A549 (cell line): Measurements from ENCODE around the gene RGP1. TPM values are rescaled to one million over a fixed set of nuclear protein-coding genes. Genes with fewer than 3 reads are reported as not detected.

ENCODE experiments used
- ATAC-seq, 2 experiments: fragments of 200-7000 bp in 1 of 2; fragments of >200 bp in 1 of 2; cut with Nextera tagmentation in 1 of 2; cut with Tn5 transposase in 1 of 2; 3 replicates each; pipeline versions ENCODE4 v1.8.0 to v1.9.1; 2018 to 2020; ENCODE audit warnings: mild to moderate bottlenecking in 1 of 2, moderate library complexity in 1 of 2
- CTCF ChIA-PET: fragments of 300-600 bp; sonication (Branson Sonifier 250); formaldehyde crosslinking; extraction: SDS; loops from one replicate; lab custom pipeline; 2021; ENCODE audit warnings: antibody characterized with exemption, inconsistent platforms; lab: Yijun Ruan, JAX
- POLR2A ChIA-PET: fragments of 350-600 bp; formaldehyde crosslinking; extraction: SDS; loops from one replicate; lab custom pipeline; 2021; ENCODE audit warnings: antibody characterized with exemption, inconsistent platforms; lab: Yijun Ruan, JAX
- DNase-seq, 2 experiments: peaks; one replicate each; pipeline versions ENCODE4 v3.0.0 to v3.0.0-alpha.2; 2011 to 2016; ENCODE audit warnings: low read depth in 1 of 2, low spot score in 1 of 2
- FAIRE-seq: peaks from 2 replicates; lab custom pipeline; 2011; peaks lifted over from hg19 to GRCh38; lab: Jason Lieb, UNC
- H3K27ac ChIP-seq, 2 experiments: fragments of >200 bp; sonication (Bioruptor Twin); formaldehyde crosslinking; 3 replicates each; pipeline ENCODE4 v1.5.1; 2016 to 2017
- H3K4me1 ChIP-seq: fragments of >200 bp; sonication (Bioruptor Twin); formaldehyde crosslinking; 3 replicates; pipeline ENCODE4 v1.6.1; 2016
- H3K4me2 ChIP-seq: fragments of >200 bp; sonication (Bioruptor Twin); formaldehyde crosslinking; 3 replicates; pipeline ENCODE4 v1.6.1; 2016
- H3K4me3 ChIP-seq: fragments of >200 bp; sonication (Bioruptor Twin); formaldehyde crosslinking; 3 replicates; pipeline ENCODE4 v1.5.1; 2016
- H3K9me3 ChIP-seq: fragments of >200 bp; sonication (Bioruptor Twin); formaldehyde crosslinking; 3 replicates; pipeline ENCODE4 v1.6.1; 2016
- ATOH8 ChIP-seq: fragments of 250-450 bp; sonication (Bioruptor Pico); IDR thresholded peaks from 2 replicates; pipeline ENCODE4 v1.5.0; 2020; ENCODE audit warnings: low read depth, mild to moderate bottlenecking, moderate library complexity
- BCL3 ChIP-seq: fragments of >200 bp; sonication (Bioruptor Twin); formaldehyde crosslinking; IDR thresholded peaks from 3 replicates; pipeline ENCODE4 v1.6.1; 2016
- CHD2 ChIP-seq: fragments of 150-350 bp; IDR thresholded peaks from 2 replicates; pipeline ENCODE4 v1.6.1; 2014; ENCODE audit warnings: low read length; ENCODE audit not compliant: partially characterized antibody
- CHD4 ChIP-seq: fragments of 200-600 bp; sonication (generic); IDR thresholded peaks from 2 replicates; pipeline ENCODE4 v1.6.1; 2016; ENCODE audit warnings: antibody characterized with exemption, mild to moderate bottlenecking, borderline replicate concordance
- CTCF ChIP-seq: fragments of >200 bp; sonication (Bioruptor Twin); formaldehyde crosslinking; IDR thresholded peaks from 3 replicates; pipeline ENCODE4 v1.5.1; 2016
- E2F6 ChIP-seq: IDR thresholded peaks from 2 replicates; pipeline ENCODE4 v1.6.1; 2012; ENCODE audit warnings: low read depth, borderline replicate concordance
- EP300 ChIP-seq, 2 experiments: fragments of >200 bp; sonication (Bioruptor Twin); formaldehyde crosslinking; IDR thresholded peaks; 2 replicates in 1 of 2; 3 replicates in 1 of 2; pipeline ENCODE4 v1.6.1; 2016 to 2017
- FOSB ChIP-seq: fragments of 250-450 bp; sonication (Bioruptor Pico); IDR thresholded peaks from 2 replicates; pipeline ENCODE4 v1.5.0; 2020; ENCODE audit warnings: mild to moderate bottlenecking, moderate library complexity
- FOSL2 ChIP-seq, 2 experiments: fragments of 450-650 bp in 1 of 2; fragments of >200 bp in 1 of 2; sonication (Bioruptor Twin) in 1 of 2; formaldehyde crosslinking; IDR thresholded peaks; 2 replicates each; pipeline versions ENCODE4 v1.5.0 to v1.6.1; 2016 to 2020; ENCODE audit warnings: mild to moderate bottlenecking in 1 of 2, moderate library complexity in 1 of 2
- GATA3 ChIP-seq: IDR thresholded peaks from 2 replicates; pipeline ENCODE4 v1.6.1; 2012; ENCODE audit warnings: borderline replicate concordance
- HDAC2 ChIP-seq: fragments of 200-600 bp; sonication (generic); IDR thresholded peaks from 2 replicates; pipeline ENCODE4 v1.6.1; 2016
- HES2 ChIP-seq: fragments of >200 bp; sonication (Bioruptor Twin); formaldehyde crosslinking; IDR thresholded peaks from 2 replicates; pipeline ENCODE4 v1.6.1; 2016
- HEYL ChIP-seq: fragments of 250-450 bp; sonication (Bioruptor Pico); IDR thresholded peaks from 2 replicates; pipeline ENCODE4 v1.8.0; 2021; ENCODE audit warnings: mild to moderate bottlenecking, moderate library complexity
- HOXB13 ChIP-seq: fragments of 250-450 bp; sonication (Bioruptor Pico); IDR thresholded peaks from 2 replicates; pipeline ENCODE4 v1.5.0; 2020; ENCODE audit warnings: low read depth, mild to moderate bottlenecking, moderate library complexity
- JUNB ChIP-seq: fragments of >200 bp; sonication (Bioruptor Twin); formaldehyde crosslinking; IDR thresholded peaks from 2 replicates; pipeline ENCODE4 v1.6.1; 2016
- MAFK ChIP-seq: fragments of 450-650 bp; IDR thresholded peaks from 2 replicates; pipeline ENCODE4 v1.6.1; 2014; ENCODE audit not compliant: partially characterized antibody
- MAX ChIP-seq: IDR thresholded peaks from 2 replicates; pipeline ENCODE4 v1.6.1; 2012
- MAZ ChIP-seq: fragments of 150-350 bp; IDR thresholded peaks from 2 replicates; pipeline ENCODE4 v1.6.1; 2014; ENCODE audit warnings: antibody characterized with exemption, low read depth, low read length, borderline replicate concordance
- POLR2A ChIP-seq: IDR thresholded peaks from 2 replicates; pipeline ENCODE4 v1.6.1; 2012; ENCODE audit warnings: mild to moderate bottlenecking, low read length
- RAD21 ChIP-seq, 2 experiments: fragments of >200 bp in 1 of 2; sonication (Bioruptor Twin) in 1 of 2; formaldehyde crosslinking in 1 of 2; IDR thresholded peaks in 1 of 2; conservative IDR thresholded peaks in 1 of 2; 2 replicates in 1 of 2; 3 replicates in 1 of 2; pipeline ENCODE4 v1.6.1; 2012 to 2018; ENCODE audit warnings: inconsistent platforms in 1 of 2
- RCOR1 ChIP-seq: fragments of 150-350 bp; IDR thresholded peaks from 2 replicates; pipeline ENCODE4 v1.6.1; 2014; ENCODE audit warnings: antibody characterized with exemption, low read length, low read depth
- RFX5 ChIP-seq: fragments of 450-650 bp; IDR thresholded peaks from 2 replicates; pipeline ENCODE4 v1.7.1; 2014; ENCODE audit warnings: antibody characterized with exemption, mild to moderate bottlenecking, moderate library complexity
- SMC3 ChIP-seq: fragments of >200 bp; sonication (Bioruptor Twin); formaldehyde crosslinking; IDR thresholded peaks from 3 replicates; pipeline ENCODE4 v1.6.1; 2018; ENCODE audit warnings: inconsistent platforms
- ZNF302 ChIP-seq: fragments of 250-450 bp; sonication (Bioruptor Pico); IDR thresholded peaks from 2 replicates; pipeline ENCODE4 v1.9.0; 2021; ENCODE audit warnings: inconsistent platforms, mild to moderate bottlenecking, moderate library complexity
- WGBS: methylation state at CpG from one replicate; pipeline ENCODE4 v1.1.6; 2017; ENCODE audit errors: missing lambda C conversion rate; 5-methylcytosine and 5-hydroxymethylcytosine counted together
- polyA plus RNA-seq, 4 experiments: library from polyadenylated mRNA; depleted of rRNA in 3 of 4; stranded (reverse); fragments of >200 nt; fragmentation: RNase III in 1 of 4; extraction: RNeasy Plus Mini Kit Qiagen cat#74134 plus additional on column Dnase treatment in 1 of 4; gene quantifications; 2 replicates in 3 of 4; 3 replicates in 1 of 4; pipeline ENCODE4 v1.2.3, GENCODE V29; 2011 to 2017

The RGP1 gene
- polyA plus RNA-seq, 2 of the 4 experiments (the other 2 are of a cell fraction) = 16.1 to 16.6 TPM

GRCh38 chr9:35795695-35796094, 46.6 kb downstream of the RGP1 start:
- peaks cover 33% of the 10 kb centered on the region for H3K4me1 ChIP-seq
- TF ChIP-seq E2F6 (no peak), MAX (no peak), MAFK (no peak), EP300 (IDR thresholded peaks at IDR 0.05) (no peak), POLR2A (no peak), SMC3 (no peak), FOSL2 (IDR thresholded peaks at IDR 0.05) (no peak), FOSL2 (CRISPR knock-in tag; IDR thresholded peaks at IDR 0.05) (no peak; the same call in 1 of the 2 replicates), GATA3 (no peak), HDAC2 (no peak), HEYL (CRISPR knock-in tag) (no peak), RFX5 (no peak), RAD21 (conservative IDR thresholded peaks at IDR 0.05 in 1 of 2, IDR thresholded peaks at IDR 0.05 in 1 of 2) (no peak), CTCF (no peak), ZNF302 (CRISPR knock-in tag) (no peak), JUNB (no peak), HOXB13 (no peak), BCL3 (no peak), RCOR1 (no peak), FOSB (CRISPR knock-in tag) (no peak), ATOH8 (CRISPR knock-in tag) (no peak)
- TF ChIP-seq, all 56 proteins: peak for 0
- Histone ChIP-seq H3K4me2 (peak overlapping the region; percentile 12; the same call in 2 of the 3 replicates), H3K4me3 (no peak overlapping the region), H3K9me3 (no peaks in the 10 kb centered on the region), H3K27ac (no peak overlapping the region)
- DNase-seq (no peak), FAIRE-seq (peak; percentile 43), ATAC-seq (peak in 1 of 2 experiments; percentile 49; a peak in 1 of 6 replicates)
- POLR2A ChIA-PET = no interaction called here
- CTCF ChIA-PET = interaction anchor here (0.6 to 3.2 kb wide), 8 partner anchors 10 to 157 kb away, joined by 3 to 11 read pairs (median 6); partner anchors contain the start of gene HINT2

- FAIRE-seq (no peak), DNase-seq (no peak)
- H3K4me3 ChIP-seq = no peak overlapping the region
- POLR2A ChIA-PET = no interaction called here
- peaks cover 33% of the 10 kb centered on the region for H3K4me1 ChIP-seq
- TF ChIP-seq FOSL2 (IDR thresholded peaks at IDR 0.05) (no peak), FOSL2 (CRISPR knock-in tag; IDR thresholded peaks at IDR 0.05) (no peak), CHD4 (no peak), ATOH8 (CRISPR knock-in tag) (no peak), HOXB13 (no peak), MAZ (no peak), BCL3 (no peak), CHD2 (no peak), GATA3 (no peak), HES2 (no peak)
- TF ChIP-seq, all 56 proteins: peak for 0
- 93% methylated on average over 6 of the region's 6 CpGs for WGBS
- no peak overlapping the region for H3K27ac ChIP-seq
- no peaks in the 10 kb centered on the region for H3K9me3 ChIP-seq
- no peak overlapping the region for H3K4me2 ChIP-seq
- ATAC-seq = no peak
- CTCF ChIA-PET = interaction anchor here (0.9 to 9.8 kb wide), 8 partner anchors 8 to 114 kb away, joined by 3 to 91 read pairs (median 5); no protein-coding TSS in a partner anchor
Observed at GRCh38 chr9:35797311-35798109, 48.4 kb downstream of the RGP1 start.
